Right atrium auricular region (tissue), 2 donors: ENCODE results near the gene CACNA2D4. TPM values are rescaled to one million over a fixed set of nuclear protein-coding genes. Genes with fewer than 3 reads are reported as not detected.

Source experiments
- DNase-seq: peaks from one replicate; pipeline ENCODE4 v3.0.0-alpha.2; 2019; ENCODE audit warnings: low spot score
- H3K27ac ChIP-seq, 2 donors: fragments of 200-600 bp; sonication (generic); 1 replicate in 1 of 2; 2 replicates in 1 of 2; pipeline ENCODE4 v1.5.1; 2016 to 2019
- H3K27me3 ChIP-seq, 2 donors: fragments of 200-600 bp; sonication (generic); one replicate each; pipeline versions ENCODE4 v1.5.1 to v1.6.0; 2017 to 2019
- H3K36me3 ChIP-seq: fragments of 200-600 bp; sonication (generic); one replicate; pipeline ENCODE4 v1.5.1; 2016
- H3K4me1 ChIP-seq, 2 donors: fragments of 200-600 bp; sonication (generic); one replicate each; pipeline versions ENCODE4 v1.5.1 to v1.6.0; 2017 to 2019
- H3K4me3 ChIP-seq, 2 donors: fragments of 200-600 bp; sonication (generic); 1 replicate in 1 of 2; 2 replicates in 1 of 2; pipeline ENCODE4 v1.5.1; 2017 to 2019; ENCODE audit warnings: mild to moderate bottlenecking in 1 of 2, moderate library complexity in 1 of 2
- H3K9me3 ChIP-seq, 2 donors: fragments of 200-600 bp; sonication (generic); one replicate each; pipeline ENCODE4 v1.5.1; 2019
- CTCF ChIP-seq, 2 donors: fragments of 200-600 bp; sonication (generic); IDR thresholded peaks; one replicate each; pipeline ENCODE4 v1.5.1; 2019; ENCODE audit warnings: antibody characterized with exemption in 2 of 2
- total RNA-seq, 2 donors: library from RNA; depleted of rRNA; stranded (reverse); fragments of >200 nt; gene quantifications; one replicate each; pipeline ENCODE4 v1.1.0, GENCODE V29; 2016

Gene CACNA2D4
- total RNA-seq, 2 donors from 2014 or later: 1.6 to 4.1 TPM

GRCh38 chr12:1884651-1885050, 33.8 kb downstream of the CACNA2D4 start:
- H3K4me1 ChIP-seq: no peaks in the 10 kb centered on the region
- H3K4me3 ChIP-seq: no peak overlapping the region
- H3K27me3 ChIP-seq: no peaks in the 10 kb centered on the region
- peak; percentile 42 for DNase-seq
- no peak for TF ChIP-seq CTCF (IDR thresholded peaks at IDR 0.05)
- H3K36me3 ChIP-seq: no peaks in the 10 kb centered on the region
- H3K27ac ChIP-seq: no peak overlapping the region
- no peaks in the 10 kb centered on the region for H3K9me3 ChIP-seq

- Histone ChIP-seq H3K27ac (no peak overlapping the region), H3K27me3 (no peaks in the 10 kb centered on the region), H3K4me1 (no peaks in the 10 kb centered on the region), H3K9me3 (no peaks in the 10 kb centered on the region), H3K4me3 (no peak overlapping the region), H3K36me3 (no peaks in the 10 kb centered on the region)
- no peak for DNase-seq
- TF ChIP-seq CTCF (IDR thresholded peaks at IDR 0.05): no peak
Measured at GRCh38 chr12:1883513-1883912, 34.9 kb downstream of the CACNA2D4 start.

GRCh38 chr12:1882850-1883470, 35.5 kb downstream of the CACNA2D4 start:
- Histone ChIP-seq H3K27ac (no peak overlapping the region), H3K4me1 (no peaks in the 10 kb centered on the region), H3K9me3 (no peaks in the 10 kb centered on the region), H3K27me3 (no peaks in the 10 kb centered on the region), H3K4me3 (no peak overlapping the region), H3K36me3 (no peaks in the 10 kb centered on the region)
- DNase-seq: peak; percentile 43
- TF ChIP-seq CTCF (IDR thresholded peaks at IDR 0.05): no peak

GRCh38 chr12:1882405-1882804, 36.0 kb downstream of the CACNA2D4 start:
- Histone ChIP-seq H3K9me3 (no peaks in the 10 kb centered on the region), H3K27me3 (no peaks in the 10 kb centered on the region), H3K4me1 (no peaks in the 10 kb centered on the region), H3K36me3 (no peaks in the 10 kb centered on the region), H3K4me3 (no peak overlapping the region), H3K27ac (no peak overlapping the region)
- DNase-seq: no peak
- no peak for TF ChIP-seq CTCF (IDR thresholded peaks at IDR 0.05)

GRCh38 chr12:1881936-1882335, 36.5 kb downstream of the CACNA2D4 start:
- DNase-seq: peak; percentile 47
- Histone ChIP-seq H3K27ac (no peak overlapping the region), H3K36me3 (no peaks in the 10 kb centered on the region), H3K4me3 (no peak overlapping the region), H3K4me1 (no peaks in the 10 kb centered on the region), H3K27me3 (no peaks in the 10 kb centered on the region), H3K9me3 (no peaks in the 10 kb centered on the region)
- no peak for TF ChIP-seq CTCF (IDR thresholded peaks at IDR 0.05)

GRCh38 chr12:1881301-1881700, 37.2 kb downstream of the CACNA2D4 start:
- TF ChIP-seq CTCF (IDR thresholded peaks at IDR 0.05): no peak
- no peak overlapping the region for H3K4me3 ChIP-seq
- DNase-seq: peak; percentile 26
- no peaks in the 10 kb centered on the region for H3K36me3 ChIP-seq
- H3K27ac ChIP-seq: no peak overlapping the region
- no peaks in the 10 kb centered on the region for H3K9me3 ChIP-seq
- H3K4me1 ChIP-seq: no peaks in the 10 kb centered on the region
- H3K27me3 ChIP-seq: no peaks in the 10 kb centered on the region
